ENCODE results near the gene LRRFIP1.
"Not testable (repeated sequence)": the region's sequence is repeated elsewhere in the genome, so short reads cannot be mapped to it uniquely, and the experiment has no call there.

LRRFIP1 gene

DNA sequence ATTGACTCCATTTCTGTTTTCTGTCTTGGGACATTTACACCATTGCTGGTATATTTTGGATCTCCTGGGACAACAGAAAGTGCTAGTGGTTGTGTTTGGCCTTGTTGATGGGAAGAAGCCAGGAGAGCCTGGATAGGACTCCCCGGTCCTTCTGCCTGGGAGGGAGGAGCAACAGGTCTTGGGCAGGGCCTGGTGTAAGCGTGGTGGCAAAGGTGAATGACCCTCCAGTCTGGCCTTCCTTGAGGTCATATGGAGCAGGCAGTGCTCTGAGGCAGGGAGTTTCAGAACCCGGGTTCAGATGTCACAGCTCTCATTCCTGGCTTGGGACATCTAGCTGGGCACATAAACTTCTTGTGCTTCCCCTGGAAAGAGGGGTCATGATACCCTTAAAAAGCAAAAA lies 115.2 kb downstream of the LRRFIP1 start:
- Histone ChIP-seq H3K4me1 (ENCODE audit: insufficient read depth, low read length) (peaks cover 3% of the 10 kb centered on the region; the same call in 1 of the 2 replicates), H3K36me3 (ENCODE audit: insufficient read depth, low read depth, low read length) (peaks cover 5% of the 10 kb centered on the region; the same call in 1 of the 2 replicates), H3K9me3 (ENCODE audit: insufficient read depth, low read depth, low read length) (no peaks in the 10 kb centered on the region), H3K9ac (ENCODE audit: low read depth, low read length) (no peak overlapping the region), H3K4me3 (ENCODE audit: low read length) (no peak overlapping the region), H3K27ac (ENCODE audit: low read length) (no peak overlapping the region), H3K27me3 (ENCODE audit: insufficient read depth, low read length) (no peaks in the 10 kb centered on the region)

DNA sequence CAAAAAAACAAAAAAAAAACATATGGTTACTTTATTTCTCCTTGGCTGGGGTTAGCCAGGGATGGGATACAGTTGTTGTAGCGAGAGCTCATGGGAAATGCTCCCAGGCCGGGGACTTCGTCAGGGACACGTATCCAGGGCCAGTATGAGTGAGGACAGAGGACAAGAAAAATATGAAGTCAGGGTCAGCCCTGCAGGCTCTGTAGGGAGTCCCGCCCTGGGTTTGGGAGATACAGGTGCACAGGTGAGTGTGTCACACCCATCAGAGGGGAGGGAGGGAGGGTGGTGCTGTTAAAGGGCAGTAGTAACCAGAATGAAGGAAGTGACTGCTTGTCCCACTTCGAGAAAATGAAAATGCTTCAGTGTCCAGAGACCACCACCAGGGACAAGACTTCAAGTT lies 115.6 kb downstream of the LRRFIP1 start:
- Histone ChIP-seq H3K36me3 (ENCODE audit: insufficient read depth, low read depth, low read length) (peaks cover 4% of the 10 kb centered on the region; the same call in 1 of the 2 replicates), H3K4me1 (ENCODE audit: insufficient read depth, low read length) (peaks cover 3% of the 10 kb centered on the region; the same call in 1 of the 2 replicates), H3K27me3 (ENCODE audit: insufficient read depth, low read length) (no peaks in the 10 kb centered on the region), H3K9ac (ENCODE audit: low read depth, low read length) (no peak overlapping the region), H3K27ac (ENCODE audit: low read length) (no peak overlapping the region), H3K4me3 (ENCODE audit: low read length) (no peak overlapping the region), H3K9me3 (ENCODE audit: insufficient read depth, low read depth, low read length) (no peaks in the 10 kb centered on the region)

- no peaks in the 10 kb centered on the region for H3K27me3 ChIP-seq (ENCODE audit: insufficient read depth, low read length)
- H3K4me1 ChIP-seq (ENCODE audit: insufficient read depth, low read length): peaks cover 3% of the 10 kb centered on the region; the same call in 1 of the 2 replicates
- no peak overlapping the region for H3K4me3 ChIP-seq (ENCODE audit: low read length)
- no peak overlapping the region for H3K9ac ChIP-seq (ENCODE audit: low read depth, low read length)
- H3K36me3 ChIP-seq (ENCODE audit: insufficient read depth, low read depth, low read length): peaks cover 9% of the 10 kb centered on the region; the same call in 1 of the 2 replicates
- H3K27ac ChIP-seq (ENCODE audit: low read length): no peak overlapping the region
- H3K9me3 ChIP-seq (ENCODE audit: insufficient read depth, low read depth, low read length): no peaks in the 10 kb centered on the region
Observed at GRCh38 chr2:237743561-237744269, 116.3 kb downstream of the LRRFIP1 start.

DNA sequence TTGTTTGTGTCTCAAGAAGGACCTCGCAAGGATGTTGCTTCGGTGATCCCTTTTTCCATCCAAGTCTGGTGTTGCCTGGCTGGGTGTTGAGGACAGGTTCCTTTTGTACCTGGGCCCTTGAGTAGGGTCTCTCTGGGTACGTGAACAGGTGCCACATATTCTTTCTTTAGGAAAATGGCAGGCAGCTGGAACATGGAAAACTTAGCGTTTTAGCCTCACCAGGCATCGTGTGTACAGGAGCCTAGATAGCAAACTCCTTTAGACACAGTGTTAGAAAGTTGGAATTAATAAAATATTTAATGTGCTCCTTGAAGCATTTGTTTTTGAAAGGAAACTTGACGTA lies 116.9 kb downstream of the LRRFIP1 start:
- Histone ChIP-seq H3K9me3 (ENCODE audit: insufficient read depth, low read depth, low read length) (no peaks in the 10 kb centered on the region), H3K4me3 (ENCODE audit: low read length) (no peak overlapping the region), H3K27ac (ENCODE audit: low read length) (no peak overlapping the region), H3K27me3 (ENCODE audit: insufficient read depth, low read length) (no peaks in the 10 kb centered on the region), H3K4me1 (ENCODE audit: insufficient read depth, low read length) (0 out of 2 replicates have a peak, but pooled peaks cover 3% of the 10 kb centered on the region), H3K9ac (ENCODE audit: low read depth, low read length) (no peak overlapping the region), H3K36me3 (ENCODE audit: insufficient read depth, low read depth, low read length) (peaks cover 14% of the 10 kb centered on the region)

GRCh38 chr2:237744613-237745249 lies 117.3 kb downstream of the LRRFIP1 start:
- 0 out of 2 replicates have a peak, but pooled peaks cover 3% of the 10 kb centered on the region for H3K4me1 ChIP-seq (ENCODE audit: insufficient read depth, low read length)
- H3K9ac ChIP-seq (ENCODE audit: low read depth, low read length): no peak overlapping the region
- H3K27ac ChIP-seq (ENCODE audit: low read length): no peak overlapping the region

GRCh38 chr2:237745250-237745613 lies 117.8 kb downstream of the LRRFIP1 start:
- Histone ChIP-seq H3K4me1 (ENCODE audit: insufficient read depth, low read length) (0 out of 2 replicates have a peak, but pooled peaks cover 3% of the 10 kb centered on the region), H3K27ac (ENCODE audit: low read length) (no peak overlapping the region), H3K9me3 (ENCODE audit: insufficient read depth, low read depth, low read length) (no peaks in the 10 kb centered on the region), H3K9ac (ENCODE audit: low read depth, low read length) (no peak overlapping the region), H3K4me3 (ENCODE audit: low read length) (no peak overlapping the region), H3K27me3 (ENCODE audit: insufficient read depth, low read length) (no peaks in the 10 kb centered on the region), H3K36me3 (ENCODE audit: insufficient read depth, low read depth, low read length) (peaks cover 22% of the 10 kb centered on the region)

More at GRCh38 chr2:237744613-237745249, 117.3 kb downstream of the LRRFIP1 start:
- Histone ChIP-seq H3K27me3 (ENCODE audit: insufficient read depth, low read length) (no peaks in the 10 kb centered on the region), H3K36me3 (ENCODE audit: insufficient read depth, low read depth, low read length) (peaks cover 19% of the 10 kb centered on the region), H3K9me3 (ENCODE audit: insufficient read depth, low read depth, low read length) (no peaks in the 10 kb centered on the region), H3K4me3 (ENCODE audit: low read length) (no peak overlapping the region)

- no peak overlapping the region for H3K4me3 ChIP-seq (ENCODE audit: low read length)
- H3K9me3 ChIP-seq (ENCODE audit: insufficient read depth, low read depth, low read length): no peaks in the 10 kb centered on the region
- peaks cover 28% of the 10 kb centered on the region for H3K36me3 ChIP-seq (ENCODE audit: insufficient read depth, low read depth, low read length)
- H3K27me3 ChIP-seq (ENCODE audit: insufficient read depth, low read length): no peaks in the 10 kb centered on the region
- H3K9ac ChIP-seq (ENCODE audit: low read depth, low read length): no peak overlapping the region
- H3K27ac ChIP-seq (ENCODE audit: low read length): no peak overlapping the region
- H3K4me1 ChIP-seq (ENCODE audit: insufficient read depth, low read length): no peaks in the 10 kb centered on the region
Observed at GRCh38 chr2:237746302-237747080, 119.1 kb downstream of the LRRFIP1 start.

GRCh38 chr2:237747189-237747588 lies 119.8 kb downstream of the LRRFIP1 start:
- Histone ChIP-seq H3K27ac (ENCODE audit: low read length) (no peak overlapping the region), H3K36me3 (ENCODE audit: insufficient read depth, low read depth, low read length) (peaks cover 34% of the 10 kb centered on the region), H3K4me3 (ENCODE audit: low read length) (no peak overlapping the region)

DNA sequence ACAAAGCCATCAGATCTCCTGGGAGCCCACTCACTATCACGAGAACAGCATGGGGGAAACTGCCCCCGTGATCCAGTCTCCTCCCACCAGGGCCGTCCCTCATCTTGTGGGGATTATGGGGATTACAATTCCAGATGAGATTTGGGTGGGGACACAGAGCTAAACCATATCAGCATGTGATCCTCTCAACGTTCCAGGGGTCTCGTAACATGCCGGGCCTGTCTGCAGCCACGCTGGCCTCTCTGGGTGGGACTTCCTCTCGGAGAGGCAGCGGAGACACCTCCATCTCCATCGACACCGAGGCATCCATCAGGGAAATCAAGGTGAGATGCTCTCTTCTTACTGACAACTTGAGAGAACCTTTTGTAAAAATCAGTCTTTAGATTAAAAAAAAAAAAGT lies 121.6 kb downstream of the LRRFIP1 start:
- Histone ChIP-seq H3K4me1 (ENCODE audit: insufficient read depth, low read length) (no peaks in the 10 kb centered on the region), H3K9me3 (ENCODE audit: insufficient read depth, low read depth, low read length) (no peaks in the 10 kb centered on the region), H3K36me3 (ENCODE audit: insufficient read depth, low read depth, low read length) (peaks cover 49% of the 10 kb centered on the region), H3K27me3 (ENCODE audit: insufficient read depth, low read length) (no peaks in the 10 kb centered on the region), H3K4me3 (ENCODE audit: low read length) (no peak overlapping the region), H3K27ac (ENCODE audit: low read length) (no peak overlapping the region), H3K9ac (ENCODE audit: low read depth, low read length) (no peak overlapping the region)

More at GRCh38 chr2:237747189-237747588, 119.8 kb downstream of the LRRFIP1 start:
- no peaks in the 10 kb centered on the region for H3K4me1 ChIP-seq (ENCODE audit: insufficient read depth, low read length)
- no peaks in the 10 kb centered on the region for H3K9me3 ChIP-seq (ENCODE audit: insufficient read depth, low read depth, low read length)
- H3K9ac ChIP-seq (ENCODE audit: low read depth, low read length): no peak overlapping the region
- no peaks in the 10 kb centered on the region for H3K27me3 ChIP-seq (ENCODE audit: insufficient read depth, low read length)

DNA sequence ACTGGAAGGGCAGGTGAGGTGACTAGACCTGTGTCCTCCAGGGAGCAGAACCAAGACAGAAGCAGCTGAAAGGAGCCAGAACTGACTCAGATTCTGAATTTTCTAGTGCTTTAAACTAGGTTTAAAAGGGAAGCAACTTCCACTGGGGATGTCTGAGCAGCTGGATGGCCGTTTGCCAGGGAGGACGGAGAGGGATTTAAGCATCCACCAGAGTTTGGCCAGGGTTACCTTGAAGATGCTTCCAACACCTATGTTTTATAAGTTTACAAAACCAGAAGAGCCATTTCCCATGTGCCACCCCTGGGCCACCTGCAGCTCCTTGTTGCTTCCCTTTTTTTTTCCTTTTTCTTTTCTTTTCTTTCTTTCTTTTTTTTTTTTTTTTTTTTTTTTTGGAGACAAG lies 122.6 kb downstream of the LRRFIP1 start:
- Histone ChIP-seq H3K36me3 (ENCODE audit: insufficient read depth, low read depth, low read length) (peaks cover 59% of the 10 kb centered on the region), H3K27ac (ENCODE audit: low read length) (no peak overlapping the region), H3K4me1 (ENCODE audit: insufficient read depth, low read length) (no peaks in the 10 kb centered on the region), H3K27me3 (ENCODE audit: insufficient read depth, low read length) (no peaks in the 10 kb centered on the region), H3K4me3 (ENCODE audit: low read length) (no peak overlapping the region), H3K9ac (ENCODE audit: low read depth, low read length) (no peak overlapping the region), H3K9me3 (ENCODE audit: insufficient read depth, low read depth, low read length) (no peaks in the 10 kb centered on the region)

DNA sequence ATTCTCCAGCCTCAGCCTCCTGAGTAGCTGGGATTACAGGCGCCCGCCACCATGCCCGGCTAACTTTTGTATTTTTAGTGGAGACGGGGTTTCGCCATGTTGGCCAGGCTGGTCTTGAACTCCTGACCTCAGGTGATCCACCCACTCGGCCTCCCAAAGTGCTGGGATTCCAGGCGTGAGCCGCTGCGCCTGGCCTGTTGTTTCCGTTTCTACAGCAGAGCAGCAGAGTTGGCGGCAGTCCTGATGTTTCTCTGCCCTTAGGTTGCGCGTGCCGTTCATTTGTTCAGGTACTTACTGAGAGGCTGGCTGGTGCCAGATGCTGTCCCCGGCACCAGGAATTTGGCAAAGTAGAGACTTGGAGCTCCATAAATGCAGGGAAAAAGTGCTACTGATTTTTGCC lies 123.1 kb downstream of the LRRFIP1 start:
- not testable (repeated sequence) for H3K27me3 ChIP-seq (ENCODE audit: insufficient read depth, low read length); H3K4me1 ChIP-seq (ENCODE audit: insufficient read depth, low read length); H3K27ac ChIP-seq (ENCODE audit: low read length); H3K4me3 ChIP-seq (ENCODE audit: low read length); H3K9me3 ChIP-seq (ENCODE audit: insufficient read depth, low read depth, low read length); H3K9ac ChIP-seq (ENCODE audit: low read depth, low read length)
- peaks cover 64% of the 10 kb centered on the region for H3K36me3 ChIP-seq (ENCODE audit: insufficient read depth, low read depth, low read length)

Data from iPS-20b (cell line).